Measurements from ENCODE around the gene LZTS3.
"Not testable (repeated sequence)": the region's sequence is repeated elsewhere in the genome, so short reads cannot be mapped to it uniquely, and the experiment has no call there.

The LZTS3 gene

GRCh38 chr20:3172933-3173609 lies at the start of gene LZTS3:
Gene LZTS3 (minus strand): TSS chr20:3173549. CDS start chr20:3167163, 6,386 bp downstream.
- peak; percentile 52 for DNase-seq (ENCODE audit: low read depth)

- DNase-seq (ENCODE audit: low read depth) = no peak
These were observed 48.3 kb upstream of the LZTS3 start for GRCh38 chr20:3221398-3222226.

GRCh38 chr20:3218307-3218988 lies 45.1 kb upstream of the LZTS3 start:
- DNase-seq (ENCODE audit: low read depth) = peak; percentile 68

- not testable (repeated sequence) for DNase-seq (ENCODE audit: low read depth)
These were observed 42.1 kb upstream of the LZTS3 start for GRCh38 chr20:3215359-3215917.

GRCh38 chr20:3213226-3213625 lies 39.9 kb upstream of the LZTS3 start:
- DNase-seq (ENCODE audit: low read depth) = no peak

- DNase-seq (ENCODE audit: low read depth) = no peak
These were observed 37.0 kb upstream of the LZTS3 start for GRCh38 chr20:3210346-3210745.

GRCh38 chr20:3209946-3210317 lies 36.6 kb upstream of the LZTS3 start:
- no peak for DNase-seq (ENCODE audit: low read depth)

GRCh38 chr20:3209257-3209945 lies 36.1 kb upstream of the LZTS3 start, which contains the start of gene ITPA:
Gene ITPA (plus strand): TSS chr20:3209498. CDS start chr20:3209552, 54 bp downstream.
- DNase-seq (ENCODE audit: low read depth) = peak; percentile 38

GRCh38 chr20:3208786-3209256 lies 35.5 kb upstream of the LZTS3 start:
- DNase-seq (ENCODE audit: low read depth) = no peak

GRCh38 chr20:3204124-3204794 lies 30.9 kb upstream of the LZTS3 start, which contains the start of gene DDRGK1:
Gene DDRGK1 (minus strand): TSS chr20:3204682. CDS start chr20:3204627, 55 bp downstream.
- peak; percentile 83 for DNase-seq (ENCODE audit: low read depth)

- no peak for DNase-seq (ENCODE audit: low read depth)
These were observed 30.2 kb upstream of the LZTS3 start for GRCh38 chr20:3203315-3204123.

GRCh38 chr20:3202965-3203314 lies 29.6 kb upstream of the LZTS3 start:
- no peak for DNase-seq (ENCODE audit: low read depth)

GRCh38 chr20:3199976-3200755 lies 26.8 kb upstream of the LZTS3 start:
- no peak for DNase-seq (ENCODE audit: low read depth)

- DNase-seq (ENCODE audit: low read depth) = no peak
These were observed 25.9 kb upstream of the LZTS3 start for GRCh38 chr20:3199206-3199605.

GRCh38 chr20:3195590-3196237 lies 22.4 kb upstream of the LZTS3 start:
- DNase-seq (ENCODE audit: low read depth) = no peak

- no peak for DNase-seq (ENCODE audit: low read depth)
These were observed 21.4 kb upstream of the LZTS3 start for GRCh38 chr20:3194617-3195280.

- no peak for DNase-seq (ENCODE audit: low read depth)
These were observed 20.7 kb upstream of the LZTS3 start for GRCh38 chr20:3193806-3194616.

All from stimulated activated CD8-positive, alpha-beta memory T cell treated with anti-CD3 and anti-CD28 coated beads, Interleukin-15, amount 100 ng/mL, for 24 hours (primary cell).